ACC112 (cell line): ENCODE results near the gene ZMYND8.
A peak's percentile ranks its signal among the peaks of the same experiment; 100 is the strongest.
"Not testable (repeated sequence)": the region's sequence is repeated elsewhere in the genome, so short reads cannot be mapped to it uniquely, and the experiment has no call there.

Experiments
- H2AFZ ChIP-seq: fragments of 200-600 bp; sonication (generic); one replicate; pipeline ENCODE4 v1.6.0; 2017; ENCODE audit warnings: antibody characterized with exemption, low read length; ENCODE audit not compliant: unreplicated experiment
- H3K27ac ChIP-seq: fragments of 200-600 bp; sonication (generic); 2 replicates; pipeline ENCODE4 v1.5.1; 2014; ENCODE audit warnings: low read depth, mild to moderate bottlenecking, antibody characterized with exemption, low read length, moderate library complexity
- H3K27me3 ChIP-seq: fragments of 200-600 bp; sonication (generic); 2 replicates; pipeline ENCODE4 v1.6.1; 2014; ENCODE audit warnings: mild to moderate bottlenecking, antibody characterized with exemption, low read length, moderate library complexity, mixed read lengths; ENCODE audit not compliant: insufficient read depth
- H3K36me3 ChIP-seq: fragments of 200-600 bp; sonication (generic); 2 replicates; pipeline ENCODE4 v1.6.1; 2016; ENCODE audit warnings: mild to moderate bottlenecking, antibody characterized with exemption, low read length, moderate library complexity, mixed read lengths; ENCODE audit not compliant: insufficient read depth
- H3K4me1 ChIP-seq: fragments of 200-600 bp; sonication (generic); one replicate; pipeline ENCODE4 v1.6.1; 2016; ENCODE audit warnings: low read length, mixed read lengths; ENCODE audit not compliant: insufficient read depth, unreplicated experiment, control insufficient read depth
- H3K4me3 ChIP-seq: fragments of 200-600 bp; sonication (generic); 2 replicates; pipeline ENCODE4 v1.5.1; 2014; ENCODE audit warnings: mild to moderate bottlenecking, low read depth, low read length
- H3K79me2 ChIP-seq: fragments of 200-600 bp; sonication (generic); one replicate; pipeline ENCODE4 v1.6.0; 2016; ENCODE audit warnings: low read length; ENCODE audit not compliant: control insufficient read depth, unreplicated experiment, insufficient read depth

The ZMYND8 gene

DNA sequence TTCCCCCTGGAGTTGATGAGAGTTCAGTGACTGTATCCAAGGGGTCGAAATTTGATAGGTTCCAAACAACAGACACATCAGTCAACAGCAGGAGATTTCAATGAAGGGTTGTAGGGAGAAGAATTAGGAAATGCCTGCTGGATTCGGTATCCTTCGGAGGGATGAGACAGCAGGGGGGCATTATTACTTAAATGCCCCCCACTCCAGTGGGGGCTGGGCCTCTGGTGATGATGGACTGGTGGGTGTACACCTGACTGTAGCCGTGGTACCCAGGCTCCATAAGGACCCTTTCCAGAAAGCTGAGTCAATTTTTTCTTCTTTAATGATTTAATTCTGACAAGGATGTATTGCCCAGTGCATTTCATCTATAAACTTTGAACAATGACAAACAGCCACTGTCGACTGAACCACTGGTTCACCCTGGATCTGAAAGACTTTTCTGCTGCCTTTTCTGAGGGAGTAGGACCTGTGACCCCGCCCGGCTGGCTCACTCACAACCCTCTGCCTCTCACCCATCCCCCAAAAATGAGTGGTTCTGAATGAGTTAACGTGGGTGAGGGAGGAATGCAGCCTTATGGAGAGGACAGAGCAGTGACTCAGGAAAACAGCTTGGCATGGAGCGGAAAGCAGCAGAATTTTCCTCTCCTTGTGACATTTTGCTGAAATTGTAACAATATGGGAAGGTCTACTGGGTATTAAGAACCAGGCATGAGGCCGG is 41.0 kb downstream of the ZMYND8 start:
- Histone ChIP-seq H3K27ac (peak overlapping the region; percentile 99), H3K36me3 (0 out of 2 replicates have a peak, but pooled peaks cover 6% of the 10 kb centered on the region), H3K79me2 (peaks cover 64% of the 10 kb centered on the region), H3K27me3 (no peaks in the 10 kb centered on the region), H2AFZ (peak overlapping the region; percentile 39), H3K4me3 (peak overlapping the region; percentile 5; the same call in 1 of the 2 replicates), H3K4me1 (peaks cover 60% of the 10 kb centered on the region)

DNA sequence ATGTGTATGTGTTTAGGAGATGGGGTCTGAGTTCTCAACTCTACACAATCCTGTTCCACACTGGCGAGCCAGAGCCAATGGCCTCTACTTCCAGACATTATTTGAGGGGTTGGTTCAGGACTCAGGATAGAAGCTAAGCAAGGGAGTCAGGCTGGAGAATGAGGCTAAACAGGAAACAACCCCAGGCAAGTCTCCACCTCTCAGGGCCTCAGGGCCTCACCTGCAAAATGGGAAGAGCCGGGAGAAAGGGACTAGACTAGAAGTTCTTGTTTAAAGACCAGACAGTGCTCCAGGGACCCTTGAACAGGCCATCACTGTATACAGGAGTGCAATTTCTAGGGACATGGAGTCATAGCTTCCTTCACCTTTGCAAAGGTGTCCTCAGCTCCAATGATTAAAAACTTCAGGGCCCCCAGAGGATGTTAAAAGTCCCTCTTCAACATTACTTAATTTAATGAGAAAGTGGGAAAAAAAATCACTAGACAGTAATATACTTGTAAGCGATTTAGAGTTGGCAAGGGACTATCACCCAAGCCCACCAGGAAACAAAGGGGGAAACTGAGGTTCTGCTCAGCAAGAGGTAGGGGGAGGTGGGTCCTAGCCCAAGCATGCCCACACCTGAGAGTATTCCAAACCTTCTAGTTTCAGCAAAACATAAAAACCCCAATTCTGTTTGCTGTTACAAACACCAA is 41.7 kb downstream of the ZMYND8 start:
- H3K4me3 ChIP-seq, result peak overlapping the region; percentile 5; the same call in 1 of the 2 replicates
- peaks cover 57% of the 10 kb centered on the region for H3K79me2 ChIP-seq
- peak overlapping the region; percentile 99 for H3K27ac ChIP-seq
- no peak overlapping the region for H2AFZ ChIP-seq
- no peaks in the 10 kb centered on the region for H3K27me3 ChIP-seq
- peaks cover 55% of the 10 kb centered on the region for H3K4me1 ChIP-seq
- H3K36me3 ChIP-seq, result 0 out of 2 replicates have a peak, but pooled peaks cover 10% of the 10 kb centered on the region

DNA sequence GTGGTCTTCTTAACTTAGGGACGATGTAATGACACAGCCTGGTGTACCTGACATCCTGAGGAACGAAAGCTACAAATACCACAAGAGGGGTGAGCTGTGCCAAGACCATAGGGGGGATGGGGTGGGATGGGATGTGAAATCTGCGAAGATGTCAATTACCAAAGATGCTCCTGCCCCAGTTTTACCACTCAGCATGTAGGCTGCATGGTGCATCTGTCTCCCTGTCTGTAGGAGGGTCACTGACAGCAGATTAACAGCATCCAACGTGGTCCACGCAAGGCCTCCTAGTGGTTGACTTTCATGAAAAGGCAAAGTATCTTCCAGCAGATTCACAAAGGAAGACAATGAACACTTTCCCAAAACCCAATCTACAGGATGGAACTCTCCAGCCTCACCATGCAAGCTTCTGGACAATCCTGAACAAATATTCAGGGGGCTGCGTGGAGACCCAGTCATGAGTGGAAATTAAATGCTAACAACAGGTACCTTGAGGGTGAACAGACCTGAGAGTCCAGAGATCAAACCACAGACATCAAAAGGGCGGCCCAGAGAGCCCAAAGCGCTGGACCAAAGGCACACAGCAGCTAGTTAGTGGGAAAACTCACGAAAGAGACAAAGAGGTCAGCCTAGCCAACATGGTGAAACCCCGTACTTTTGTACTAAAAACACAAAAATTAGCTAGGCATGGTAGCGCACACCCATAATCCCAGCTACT is 44.4 kb downstream of the ZMYND8 start:
- Histone ChIP-seq H3K4me1 (peaks cover 28% of the 10 kb centered on the region), H3K27me3 (no peaks in the 10 kb centered on the region), H2AFZ (no peak overlapping the region), H3K27ac (no peak overlapping the region), H3K79me2 (peaks cover 42% of the 10 kb centered on the region), H3K4me3 (no peak overlapping the region), H3K36me3 (0 out of 2 replicates have a peak, but pooled peaks cover 14% of the 10 kb centered on the region)

DNA sequence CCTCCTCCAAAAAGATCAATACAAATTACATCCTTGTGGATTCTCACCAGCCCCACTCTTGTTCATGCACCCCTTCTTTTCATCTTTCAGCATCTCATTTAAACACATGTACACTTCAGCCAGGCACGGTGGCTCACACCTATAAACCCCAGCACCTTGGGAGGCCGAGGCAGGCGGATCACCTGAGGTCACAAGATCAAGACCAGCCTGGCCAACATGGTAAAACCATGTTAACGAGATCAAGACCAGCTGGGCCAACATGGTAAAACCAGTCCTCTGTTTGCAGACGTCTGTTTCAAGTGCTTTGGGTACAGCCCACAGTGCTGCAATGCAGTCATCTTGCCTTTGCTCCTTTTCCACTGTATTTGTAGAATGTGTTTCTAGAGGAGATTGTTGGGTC is 45.3 kb downstream of the ZMYND8 start:
- 0 out of 2 replicates have a peak, but pooled peaks cover 14% of the 10 kb centered on the region for H3K36me3 ChIP-seq
- no peak overlapping the region for H3K27ac ChIP-seq
- H2AFZ ChIP-seq, result no peak overlapping the region
- peaks cover 38% of the 10 kb centered on the region for H3K79me2 ChIP-seq
- H3K27me3 ChIP-seq, result no peaks in the 10 kb centered on the region
- peaks cover 20% of the 10 kb centered on the region for H3K4me1 ChIP-seq
- H3K4me3 ChIP-seq, result no peak overlapping the region

DNA sequence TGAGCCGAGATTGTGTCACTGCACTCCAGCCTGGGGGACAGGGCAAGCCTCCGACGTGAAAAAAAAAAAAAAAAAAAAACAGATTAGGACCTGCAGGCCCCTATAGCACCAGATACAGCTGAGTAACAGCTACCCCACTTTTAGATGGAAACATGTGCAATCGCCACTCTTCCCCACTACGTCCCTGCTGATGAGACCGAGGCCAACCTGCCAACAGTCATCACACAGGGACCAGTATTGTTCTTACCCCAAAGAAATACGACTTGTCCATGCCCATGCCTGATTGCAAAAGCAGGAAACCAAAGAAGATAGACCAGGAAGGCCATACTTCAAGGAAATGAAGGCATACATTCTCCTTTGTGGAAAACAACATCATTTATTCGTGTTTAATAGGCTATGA is 45.8 kb downstream of the ZMYND8 start:
- Histone ChIP-seq H3K4me1 (peaks cover 15% of the 10 kb centered on the region), H3K27me3 (no peaks in the 10 kb centered on the region), H3K27ac (no peak overlapping the region), H3K4me3 (no peak overlapping the region), H3K36me3 (0 out of 2 replicates have a peak, but pooled peaks cover 14% of the 10 kb centered on the region), H3K79me2 (peaks cover 38% of the 10 kb centered on the region), H2AFZ (no peak overlapping the region)

DNA sequence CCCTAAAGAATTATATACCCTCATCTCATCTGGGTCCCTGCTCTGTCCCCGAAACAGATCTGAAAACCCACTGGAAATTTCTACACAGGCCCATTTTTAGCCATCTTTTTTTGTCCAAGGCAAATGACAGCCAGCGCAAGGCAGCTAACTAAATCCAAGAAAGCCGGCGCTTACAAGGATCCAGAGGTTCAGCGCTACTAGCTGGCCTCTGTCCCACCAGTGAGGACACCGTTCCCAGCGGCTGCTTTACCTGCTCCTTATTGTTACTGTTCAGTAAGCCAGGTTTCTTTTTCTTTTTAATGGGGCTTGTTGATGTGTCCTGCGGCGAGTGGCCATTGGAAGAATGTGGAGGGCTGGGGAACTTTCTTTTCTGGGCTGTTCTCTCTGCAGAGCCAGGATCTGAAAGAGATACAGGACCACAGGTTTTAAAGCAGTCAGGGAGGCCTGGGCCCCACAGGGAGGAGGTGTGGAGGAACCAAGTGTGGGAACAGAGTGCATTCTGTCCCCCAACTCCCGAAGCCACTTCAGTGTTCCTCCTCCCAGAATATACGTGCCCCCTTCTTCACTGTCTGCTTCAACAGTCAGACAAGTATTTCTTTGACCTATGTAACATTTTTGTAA is 46.6 kb downstream of the ZMYND8 start:
- Histone ChIP-seq H3K36me3 (0 out of 2 replicates have a peak, but pooled peaks cover 14% of the 10 kb centered on the region), H2AFZ (no peak overlapping the region), H3K4me3 (no peak overlapping the region), H3K27me3 (no peaks in the 10 kb centered on the region), H3K27ac (peak overlapping the region; percentile 21), H3K4me1 (peaks cover 7% of the 10 kb centered on the region), H3K79me2 (peaks cover 33% of the 10 kb centered on the region)

DNA sequence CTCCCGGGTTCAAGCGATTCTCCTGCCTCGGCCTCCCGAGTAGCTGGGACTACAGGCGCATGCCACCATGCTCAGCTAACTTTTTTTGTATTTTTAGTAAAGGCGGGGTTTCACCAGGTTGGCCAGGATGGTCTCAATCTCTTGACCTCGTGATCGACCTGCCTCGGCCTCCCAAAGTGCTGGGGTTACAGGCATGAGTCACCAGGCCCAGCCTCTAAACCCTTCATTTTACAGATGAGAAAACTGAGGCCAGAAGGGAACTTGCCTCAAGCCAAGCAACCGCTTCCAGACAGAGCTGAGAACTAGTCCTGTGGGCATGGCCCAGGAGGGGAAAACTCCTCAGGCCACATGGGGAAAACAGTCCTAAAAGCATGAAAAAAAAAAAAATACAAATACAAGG is 47.1 kb downstream of the ZMYND8 start:
- Histone ChIP-seq H2AFZ (no peak overlapping the region), H3K27me3 (no peaks in the 10 kb centered on the region), H3K79me2 (peaks cover 28% of the 10 kb centered on the region), H3K36me3 (0 out of 2 replicates have a peak, but pooled peaks cover 15% of the 10 kb centered on the region), H3K27ac (no peak overlapping the region), H3K4me1 (peaks cover 2% of the 10 kb centered on the region), H3K4me3 (no peak overlapping the region)

- not testable (repeated sequence) for H3K27me3 ChIP-seq, H3K27ac ChIP-seq, H2AFZ ChIP-seq, H3K4me3 ChIP-seq, H3K4me1 ChIP-seq
- Histone ChIP-seq H3K79me2 (peaks cover 22% of the 10 kb centered on the region), H3K36me3 (peaks cover 29% of the 10 kb centered on the region)
Measured at GRCh38 chr20:47307569-47307968, 48.9 kb downstream of the ZMYND8 start.

DNA sequence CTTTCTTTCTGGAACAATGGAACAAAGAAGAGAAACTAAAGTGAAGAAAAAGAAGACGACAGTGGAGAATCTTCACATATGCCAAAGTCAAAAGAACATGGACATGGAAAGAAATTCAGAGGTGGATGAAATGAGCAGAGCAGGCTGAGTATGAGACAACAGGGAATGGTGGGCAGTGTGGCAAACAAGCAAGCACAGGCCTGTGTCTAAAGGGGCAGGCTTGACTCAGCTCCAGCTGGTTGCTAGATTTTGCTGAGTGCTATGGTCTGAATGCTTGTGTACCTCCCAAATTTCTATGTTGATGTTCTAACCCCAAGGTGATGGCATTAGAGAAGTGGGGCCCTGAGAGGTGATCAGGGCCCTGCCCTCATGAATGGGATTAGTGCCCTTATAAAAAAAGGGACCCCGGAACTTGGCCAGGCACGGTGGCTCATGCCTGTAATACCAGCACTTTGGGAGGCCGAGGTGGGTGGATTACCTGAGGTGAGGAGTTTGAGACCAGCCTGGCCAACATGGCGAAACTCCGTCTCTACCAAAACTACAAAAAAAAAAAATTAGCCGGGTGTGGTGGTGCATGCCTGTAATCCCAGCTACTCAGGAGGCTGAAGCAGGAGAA is 49.6 kb downstream of the ZMYND8 start:
- H3K79me2 ChIP-seq, result peaks cover 16% of the 10 kb centered on the region
- H3K4me3 ChIP-seq, result no peak overlapping the region
- no peak overlapping the region for H2AFZ ChIP-seq
- H3K27me3 ChIP-seq, result no peaks in the 10 kb centered on the region
- H3K4me1 ChIP-seq, result no peaks in the 10 kb centered on the region
- peaks cover 24% of the 10 kb centered on the region for H3K36me3 ChIP-seq
- H3K27ac ChIP-seq, result no peak overlapping the region

GRCh38 chr20:47306095-47306494 is 50.4 kb downstream of the ZMYND8 start:
- Histone ChIP-seq H3K36me3 (peaks cover 26% of the 10 kb centered on the region), H3K79me2 (peaks cover 11% of the 10 kb centered on the region), H3K27ac (0 out of 2 replicates have a peak overlapping the region, but pooled peaks have one; percentile 11), H3K4me3 (no peak overlapping the region), H3K27me3 (no peaks in the 10 kb centered on the region), H2AFZ (no peak overlapping the region), H3K4me1 (no peaks in the 10 kb centered on the region)
